Measurements from ENCODE around the gene EID1.

EID1 gene

DNA sequence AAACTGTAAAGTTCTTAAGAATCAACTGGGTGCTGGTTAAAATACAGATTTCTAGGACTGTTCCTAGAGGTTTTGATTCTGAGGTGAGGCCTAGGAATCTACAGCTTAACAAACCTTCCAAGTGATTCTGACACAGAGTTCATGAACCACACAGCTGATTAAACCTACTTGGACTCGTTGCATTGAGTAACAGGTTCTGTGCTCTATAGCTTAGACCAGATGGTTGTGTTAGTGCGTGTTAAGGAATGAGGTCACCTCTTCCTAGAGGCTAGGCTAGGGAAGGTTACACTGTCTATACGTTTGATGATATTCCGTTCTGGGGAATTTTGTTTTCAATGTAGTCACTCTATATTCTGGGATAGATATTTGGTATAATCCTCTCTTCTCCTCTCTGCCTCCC is 21.9 kb downstream of the EID1 start:
- Histone ChIP-seq H3K4me2 (ENCODE audit: low read depth, low read length, poor library complexity, severe bottlenecking) (no peak overlapping the region), H3K36me3 (ENCODE audit: insufficient read depth, low read length) (no peaks in the 10 kb centered on the region), H3K27me3 (ENCODE audit: insufficient read depth, low read length, poor library complexity, severe bottlenecking) (no peaks in the 10 kb centered on the region), H3K9me3 (ENCODE audit: insufficient read depth, low read depth, low read length) (no peaks in the 10 kb centered on the region), H3K9me2 (replicated peaks; ENCODE audit: low read depth, low read length) (no peaks in the 10 kb centered on the region), H2AFZ (ENCODE audit: low read length) (no peak overlapping the region), H3K4me1 (ENCODE audit: insufficient read depth, low read length, poor library complexity, severe bottlenecking) (peaks cover 42% of the 10 kb centered on the region), H3K9ac (ENCODE audit: low read depth, low read length, poor library complexity, severe bottlenecking) (no peak overlapping the region), H3K79me2 (ENCODE audit: insufficient read depth, low read length) (no peaks in the 10 kb centered on the region), H3K4me3 (ENCODE audit: low read length, poor library complexity, severe bottlenecking) (no peak overlapping the region), H4K20me1 (ENCODE audit: insufficient read depth, low read length, poor library complexity, severe bottlenecking) (no peaks in the 10 kb centered on the region), H3F3A (ENCODE audit: low read depth) (no peaks in the 10 kb centered on the region)
- TF ChIP-seq, protein P1, sequence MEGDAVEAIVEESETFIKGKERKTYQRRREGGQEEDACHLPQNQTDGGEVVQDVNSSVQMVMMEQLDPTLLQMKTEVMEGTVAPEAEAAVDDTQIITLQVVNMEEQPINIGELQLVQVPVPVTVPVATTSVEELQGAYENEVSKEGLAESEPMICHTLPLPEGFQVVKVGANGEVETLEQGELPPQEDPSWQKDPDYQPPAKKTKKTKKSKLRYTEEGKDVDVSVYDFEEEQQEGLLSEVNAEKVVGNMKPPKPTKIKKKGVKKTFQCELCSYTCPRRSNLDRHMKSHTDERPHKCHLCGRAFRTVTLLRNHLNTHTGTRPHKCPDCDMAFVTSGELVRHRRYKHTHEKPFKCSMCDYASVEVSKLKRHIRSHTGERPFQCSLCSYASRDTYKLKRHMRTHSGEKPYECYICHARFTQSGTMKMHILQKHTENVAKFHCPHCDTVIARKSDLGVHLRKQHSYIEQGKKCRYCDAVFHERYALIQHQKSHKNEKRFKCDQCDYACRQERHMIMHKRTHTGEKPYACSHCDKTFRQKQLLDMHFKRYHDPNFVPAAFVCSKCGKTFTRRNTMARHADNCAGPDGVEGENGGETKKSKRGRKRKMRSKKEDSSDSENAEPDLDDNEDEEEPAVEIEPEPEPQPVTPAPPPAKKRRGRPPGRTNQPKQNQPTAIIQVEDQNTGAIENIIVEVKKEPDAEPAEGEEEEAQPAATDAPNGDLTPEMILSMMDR (conservative IDR thresholded peaks at IDR 0.05; ENCODE audit: low read length): no peak
- no peak for TF ChIP-seq EZH2phosphoT487 (IDR thresholded peaks at IDR 0.05; ENCODE audit: borderline replicate concordance)

DNA sequence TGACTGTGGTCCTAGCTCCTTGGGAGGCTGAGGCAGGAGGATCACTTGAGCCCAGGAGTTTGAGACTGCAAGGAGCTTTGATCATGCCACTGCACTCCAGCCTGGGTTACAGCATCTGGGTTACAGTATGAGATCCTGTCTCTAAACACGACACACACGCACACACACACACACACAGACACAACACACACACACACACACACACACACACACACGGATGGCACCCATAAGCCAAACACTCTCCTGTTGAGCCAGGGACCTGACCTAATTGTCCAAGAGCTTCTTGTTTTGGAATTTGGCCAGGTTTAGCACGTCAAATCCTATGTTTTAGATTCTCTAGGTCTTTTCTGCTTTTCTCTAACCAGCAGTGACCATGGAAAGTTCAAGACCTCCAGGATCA is 26.8 kb downstream of the EID1 start:
- no peaks in the 10 kb centered on the region for H3K79me2 ChIP-seq (ENCODE audit: insufficient read depth, low read length)
- TF ChIP-seq EZH2phosphoT487 (IDR thresholded peaks at IDR 0.05; ENCODE audit: borderline replicate concordance): no peak
- TF ChIP-seq, protein P1 (conservative IDR thresholded peaks at IDR 0.05; ENCODE audit: low read length): no peak
- no peak overlapping the region for H3K4me2 ChIP-seq (ENCODE audit: low read depth, low read length, poor library complexity, severe bottlenecking)
- no peaks in the 10 kb centered on the region for H3K36me3 ChIP-seq (ENCODE audit: insufficient read depth, low read length)
- H3K9me3 ChIP-seq (ENCODE audit: insufficient read depth, low read depth, low read length): no peaks in the 10 kb centered on the region
- no peak overlapping the region for H2AFZ ChIP-seq (ENCODE audit: low read length)
- H4K20me1 ChIP-seq (ENCODE audit: insufficient read depth, low read length, poor library complexity, severe bottlenecking): no peaks in the 10 kb centered on the region
- H3K9ac ChIP-seq (ENCODE audit: low read depth, low read length, poor library complexity, severe bottlenecking): no peak overlapping the region
- H3K27me3 ChIP-seq (ENCODE audit: insufficient read depth, low read length, poor library complexity, severe bottlenecking): no peaks in the 10 kb centered on the region
- H3K9me2 ChIP-seq (replicated peaks; ENCODE audit: low read depth, low read length): no peaks in the 10 kb centered on the region
- no peaks in the 10 kb centered on the region for H3F3A ChIP-seq (ENCODE audit: low read depth)
- peaks cover 13% of the 10 kb centered on the region for H3K4me1 ChIP-seq (ENCODE audit: insufficient read depth, low read length, poor library complexity, severe bottlenecking)
- no peak overlapping the region for H3K4me3 ChIP-seq (ENCODE audit: low read length, poor library complexity, severe bottlenecking)

DNA sequence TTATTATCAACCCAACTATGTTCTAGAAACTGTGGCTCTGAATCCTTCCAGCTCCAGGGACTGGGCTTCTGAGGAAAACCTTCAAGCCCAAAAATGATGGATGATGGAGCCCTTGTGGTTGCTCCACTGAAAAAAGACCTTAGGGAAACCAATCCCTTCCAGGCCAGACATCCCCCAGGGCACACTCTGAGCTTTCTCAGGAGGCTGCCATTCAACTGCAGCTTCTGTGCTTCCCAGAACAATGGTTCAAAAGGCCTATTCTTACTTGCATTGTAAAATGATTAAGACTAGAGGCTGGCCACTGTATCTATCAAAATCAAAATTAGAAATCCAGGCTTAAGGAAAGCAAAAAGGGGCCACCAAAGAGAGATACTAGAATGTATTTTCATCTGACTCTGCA is 27.3 kb downstream of the EID1 start:
- Histone ChIP-seq H3K4me2 (ENCODE audit: low read depth, low read length, poor library complexity, severe bottlenecking) (no peak overlapping the region), H4K20me1 (ENCODE audit: insufficient read depth, low read length, poor library complexity, severe bottlenecking) (no peaks in the 10 kb centered on the region), H3F3A (ENCODE audit: low read depth) (no peaks in the 10 kb centered on the region), H3K79me2 (ENCODE audit: insufficient read depth, low read length) (no peaks in the 10 kb centered on the region), H3K4me1 (ENCODE audit: insufficient read depth, low read length, poor library complexity, severe bottlenecking) (peaks cover 12% of the 10 kb centered on the region), H3K9me3 (ENCODE audit: insufficient read depth, low read depth, low read length) (no peaks in the 10 kb centered on the region), H3K9ac (ENCODE audit: low read depth, low read length, poor library complexity, severe bottlenecking) (no peak overlapping the region), H3K4me3 (ENCODE audit: low read length, poor library complexity, severe bottlenecking) (no peak overlapping the region), H2AFZ (ENCODE audit: low read length) (no peak overlapping the region), H3K27me3 (ENCODE audit: insufficient read depth, low read length, poor library complexity, severe bottlenecking) (no peaks in the 10 kb centered on the region), H3K36me3 (ENCODE audit: insufficient read depth, low read length) (no peaks in the 10 kb centered on the region), H3K9me2 (replicated peaks; ENCODE audit: low read depth, low read length) (no peaks in the 10 kb centered on the region)
- TF ChIP-seq EZH2phosphoT487 (IDR thresholded peaks at IDR 0.05; ENCODE audit: borderline replicate concordance): no peak
- TF ChIP-seq, protein P1 (conservative IDR thresholded peaks at IDR 0.05; ENCODE audit: low read length): no peak

All from Loucy (cell line).